ENCODE results near the gene KIF3C.
"Not testable (repeated sequence)": the region's sequence is repeated elsewhere in the genome, so short reads cannot be mapped to it uniquely, and the experiment has no call there.

KIF3C gene

DNA sequence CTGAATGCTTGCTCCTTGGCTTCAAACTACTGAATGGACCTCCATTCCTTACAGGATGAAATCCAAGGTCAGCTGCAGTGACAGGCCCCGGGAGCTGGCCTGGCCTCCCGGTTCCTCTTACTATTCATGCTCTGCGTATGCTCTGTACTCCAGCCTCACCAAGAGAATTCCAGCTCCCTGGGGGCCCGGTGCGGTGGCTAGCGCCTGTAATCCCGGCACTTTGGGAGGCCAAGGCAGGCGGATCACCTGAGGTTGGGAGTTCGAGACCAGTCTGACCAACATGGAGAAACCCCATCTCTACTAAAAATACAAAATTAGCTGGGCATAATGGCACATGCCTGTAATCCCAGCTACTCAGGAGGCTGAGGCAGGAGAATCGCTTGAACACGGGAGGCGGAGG, 23.7 kb downstream of the KIF3C start:
- DNase-seq, result not testable (repeated sequence)

DNA sequence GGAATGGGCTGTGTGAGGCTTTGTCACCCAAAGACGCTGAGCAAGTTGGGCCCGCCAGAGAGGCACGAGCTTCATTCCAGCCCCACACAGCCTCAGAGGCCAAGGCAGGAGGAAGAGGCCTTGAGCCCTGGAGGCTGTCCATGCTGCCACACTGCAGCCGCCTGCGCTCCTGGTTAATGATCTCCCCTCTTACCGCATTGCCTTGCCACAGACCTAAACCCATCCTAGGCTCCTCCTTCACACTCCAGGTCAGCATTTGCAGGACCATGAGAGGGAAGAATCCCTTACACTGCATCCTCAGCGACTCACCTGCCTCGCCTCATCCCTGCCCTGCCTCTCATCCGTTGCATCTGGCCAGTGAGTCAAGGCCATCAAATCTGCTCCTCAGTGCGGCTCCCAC, 24.6 kb downstream of the KIF3C start:
- no peak for DNase-seq

- DNase-seq, result peak; percentile 19
Observed at GRCh38 chr2:25955869-25956535, 26.3 kb downstream of the KIF3C start.

DNA sequence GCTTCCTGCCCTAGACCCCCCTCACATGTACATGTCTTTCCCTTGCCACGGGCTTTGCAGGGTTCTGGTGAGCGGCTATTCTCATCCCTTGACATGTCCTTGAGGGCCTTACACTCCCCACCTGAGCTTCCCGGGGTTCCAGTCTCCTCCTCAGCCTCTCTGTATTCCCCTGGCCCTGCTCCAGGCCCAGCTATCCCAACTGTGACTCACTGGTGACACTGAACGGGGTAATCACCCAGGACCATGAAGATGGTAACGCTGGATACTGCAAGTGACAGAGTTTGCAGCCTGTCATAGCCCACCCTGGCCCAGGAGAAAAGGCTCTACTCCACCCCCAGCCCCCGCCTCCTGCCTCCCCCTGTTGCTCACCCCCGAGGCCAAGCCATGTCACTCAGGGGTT, 27.3 kb downstream of the KIF3C start:
- no peak for DNase-seq

DNA sequence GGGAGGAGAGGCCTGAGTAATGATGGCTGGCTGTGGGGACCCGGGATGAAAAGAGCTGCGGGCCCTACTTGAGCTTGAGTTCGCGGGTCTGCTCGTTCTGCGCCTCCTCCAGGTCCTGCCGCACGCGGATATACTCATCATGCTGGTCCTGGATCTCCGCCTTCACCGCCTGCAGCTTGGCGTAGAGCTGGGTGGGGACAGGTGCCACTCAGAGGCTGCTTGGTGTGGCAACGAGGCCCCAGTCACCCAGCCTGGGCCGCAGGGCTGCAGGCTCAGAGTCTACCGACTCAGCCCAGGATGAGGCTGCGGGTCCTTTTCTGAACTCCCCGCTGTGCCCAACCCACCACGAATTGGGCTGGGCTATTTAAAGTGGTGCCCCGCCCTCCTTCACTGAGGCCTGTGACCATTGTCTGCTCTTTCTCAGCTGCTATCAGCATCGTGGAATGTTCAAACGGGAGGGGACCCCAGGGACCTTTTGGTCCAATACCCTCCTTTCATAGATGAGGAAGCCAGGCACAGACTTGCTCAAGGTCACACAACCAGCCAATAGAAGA, 28.0 kb downstream of the KIF3C start:
- no peak for DNase-seq

DNA sequence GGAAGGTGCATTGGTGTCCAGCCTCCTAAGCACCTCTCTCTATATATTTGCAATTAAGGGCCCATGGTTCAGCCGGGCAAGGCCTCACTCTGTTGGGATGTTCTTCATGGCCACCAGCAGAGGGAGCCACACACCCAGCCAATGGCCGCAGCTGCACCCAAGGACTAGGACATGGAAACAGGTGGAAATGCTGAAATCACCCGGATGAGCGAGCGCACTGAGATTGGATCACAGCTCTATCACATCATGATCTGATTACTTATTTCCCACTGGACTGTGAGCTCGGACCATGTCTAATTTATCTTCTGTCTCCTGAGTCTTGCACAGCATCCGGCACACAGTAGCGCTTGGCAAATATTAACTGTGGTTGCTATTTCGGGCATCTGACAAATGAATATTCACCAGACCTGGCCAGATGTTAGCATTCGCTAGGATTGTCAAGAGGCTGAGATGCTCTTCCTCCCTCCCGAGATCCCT, 31.2 kb downstream of the KIF3C start:
- DNase-seq, result peak; percentile 82

DNA sequence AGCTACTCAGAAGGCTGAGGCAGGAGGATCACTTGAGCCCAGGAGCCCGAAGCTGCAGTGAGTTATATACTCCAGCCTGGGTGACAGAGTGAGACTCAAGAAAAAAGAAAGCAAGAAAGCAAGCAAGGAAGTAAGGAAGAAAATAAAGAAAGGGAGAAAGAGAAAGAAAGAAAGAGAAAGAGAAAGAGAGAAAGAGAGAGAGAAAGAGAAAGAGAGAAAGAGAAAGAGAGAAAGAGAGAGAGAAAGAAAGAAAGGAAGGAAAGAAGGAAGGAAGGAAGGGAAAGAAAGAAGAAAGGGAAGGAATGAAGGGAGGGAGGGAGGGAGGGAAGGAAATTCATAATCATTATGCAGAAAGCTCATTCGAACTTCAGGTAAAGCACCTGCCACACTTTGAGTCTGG, 33.9 kb downstream of the KIF3C start:
- DNase-seq, result no peak

DNA sequence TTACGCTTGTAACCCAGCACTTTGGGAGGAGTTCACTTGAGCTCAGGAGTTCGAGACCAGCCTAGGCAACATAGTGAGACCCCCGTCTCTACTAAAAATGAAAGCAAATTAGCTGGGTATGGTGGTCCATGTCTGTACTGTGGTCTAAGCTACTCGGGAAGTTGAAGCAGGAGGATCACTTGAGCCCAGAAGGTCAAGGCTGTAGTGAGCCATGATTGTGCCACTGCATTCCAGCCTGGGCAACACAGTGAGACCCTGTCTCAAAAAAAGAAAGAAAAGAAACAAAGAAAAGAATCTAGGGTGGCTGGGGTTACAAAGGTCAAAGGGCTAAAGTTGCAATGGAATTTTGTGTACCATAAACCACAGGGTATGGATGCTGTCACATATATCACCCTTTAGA, 41.3 kb downstream of the KIF3C start:
- DNase-seq, result no peak

DNA sequence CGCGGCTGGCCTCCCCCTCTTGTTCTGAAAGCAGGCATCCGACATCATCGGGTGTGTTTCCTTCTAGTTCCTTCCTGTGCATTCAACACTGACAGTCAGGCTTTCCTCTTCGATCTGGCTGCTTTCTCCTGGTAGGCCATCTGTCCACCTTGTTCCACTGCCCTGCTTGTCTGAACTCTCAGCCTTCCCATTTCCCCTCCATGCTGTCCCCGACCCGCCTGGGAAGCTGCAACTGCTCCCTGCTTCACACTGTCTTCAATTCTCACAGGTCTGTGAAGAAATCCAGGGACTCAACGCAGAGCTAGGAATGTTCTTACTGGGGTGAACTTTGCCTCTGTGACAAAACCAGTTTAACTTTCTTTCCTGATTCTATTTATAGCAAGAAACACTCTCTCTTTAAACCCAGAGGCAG, 43.0 kb downstream of the KIF3C start:
- no peak for DNase-seq

DNA sequence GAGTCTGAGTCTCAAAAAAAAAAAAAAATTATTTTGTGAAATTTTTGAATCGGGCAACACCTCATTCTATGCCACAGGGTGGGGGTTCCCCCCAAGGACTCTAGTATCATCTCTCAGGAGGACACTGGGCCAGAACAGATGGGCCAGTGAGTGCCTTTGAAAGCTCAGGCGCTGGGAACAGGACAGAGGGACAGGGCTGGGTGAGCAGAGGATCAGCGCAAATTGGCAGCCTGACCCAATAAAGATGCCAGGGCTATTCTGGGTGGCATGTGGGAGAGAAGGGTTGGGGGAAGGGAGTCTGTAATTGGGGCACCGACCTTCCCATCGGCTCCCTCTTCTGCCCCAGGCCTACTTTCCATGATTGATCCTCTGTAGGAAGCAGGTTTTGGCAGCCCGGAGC, 44.0 kb downstream of the KIF3C start:
- no peak for DNase-seq

- DNase-seq, result no peak
Observed at GRCh38 chr2:25936889-25937545, 45.3 kb downstream of the KIF3C start.

- no peak for DNase-seq
Observed at GRCh38 chr2:25933622-25934021, 48.7 kb downstream of the KIF3C start.

- DNase-seq, result no peak
Observed at GRCh38 chr2:25929789-25930473, 52.4 kb downstream of the KIF3C start.

DNA sequence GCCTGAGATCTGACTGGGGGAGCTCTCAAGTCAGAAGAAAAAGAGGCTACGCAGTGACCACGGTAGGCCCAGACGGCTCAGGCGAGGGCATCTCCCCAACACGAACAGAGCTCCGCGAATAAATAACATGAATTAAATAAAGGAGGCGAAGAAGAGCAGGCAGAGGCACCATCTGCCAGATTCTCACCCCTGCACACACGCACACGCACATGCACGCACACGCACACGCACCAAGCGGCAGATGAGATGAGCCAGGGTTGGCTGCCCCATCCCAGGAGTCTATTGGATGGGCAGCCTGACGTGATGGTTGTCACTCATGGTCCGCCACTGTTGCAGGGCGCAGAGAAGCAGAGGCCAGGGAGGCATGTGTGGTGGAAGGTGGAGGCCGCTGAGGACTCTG, 53.6 kb downstream of the KIF3C start:
- no peak for DNase-seq

DNA sequence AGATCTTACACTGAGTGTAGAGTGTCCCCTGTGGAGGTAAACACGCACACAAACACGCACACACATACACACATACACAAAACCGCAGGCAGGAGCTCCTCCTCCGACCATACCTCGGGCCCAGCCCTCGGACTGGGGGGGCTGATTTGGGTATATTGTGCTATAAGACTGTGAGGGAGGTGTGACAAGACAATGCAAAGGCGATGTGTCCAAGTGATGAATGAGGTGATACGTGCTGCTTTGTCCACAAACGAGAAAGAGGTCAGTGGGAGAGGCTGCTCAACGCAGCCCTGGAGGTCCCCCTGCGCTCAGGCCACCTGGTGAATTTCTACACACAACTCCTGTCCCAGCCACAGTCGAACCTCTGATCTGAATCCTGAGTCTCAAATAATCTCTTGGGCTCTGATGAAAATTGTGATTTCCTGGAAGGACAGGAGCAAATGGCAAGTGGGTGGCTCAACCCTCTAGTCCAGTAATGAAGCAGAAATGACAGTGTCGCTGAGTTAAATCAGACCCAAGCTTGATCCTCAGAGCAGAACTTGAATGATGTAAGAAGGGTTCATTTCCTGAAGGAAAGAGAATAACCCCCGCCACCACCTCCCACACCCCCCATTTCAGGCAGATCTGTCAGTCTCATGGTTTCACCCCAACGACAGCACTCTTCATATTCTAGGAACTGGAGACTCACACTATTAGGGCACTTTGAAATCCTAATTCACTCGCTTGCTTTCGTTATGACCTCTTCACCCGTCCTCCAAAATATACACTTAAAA, 55.1 kb downstream of the KIF3C start:
- DNase-seq, result no peak

DNA sequence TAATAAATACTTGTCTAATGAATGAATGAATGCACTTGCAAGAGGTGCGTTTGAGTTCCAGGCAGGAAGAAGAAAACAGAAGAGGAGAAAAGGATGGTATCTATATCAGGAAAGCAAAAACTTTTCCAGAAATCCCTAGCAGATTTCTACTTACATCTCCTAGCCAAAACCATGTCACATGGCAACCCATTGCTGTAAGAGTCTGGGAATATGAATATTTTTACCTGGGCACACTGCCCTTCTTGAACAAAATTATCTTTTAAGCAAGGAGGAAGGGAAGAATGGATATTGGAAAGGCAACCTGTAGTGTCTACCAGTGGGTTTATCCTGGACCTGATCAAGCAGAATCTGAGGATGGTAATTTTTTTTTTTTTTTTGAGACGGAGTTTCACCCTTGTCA, 59.8 kb downstream of the KIF3C start:
- no peak for DNase-seq

GRCh38 chr2:25920786-25921415, 61.4 kb downstream of the KIF3C start:
- no peak for DNase-seq

- DNase-seq, result no peak
Observed at GRCh38 chr2:25920336-25920735, 62.0 kb downstream of the KIF3C start.

DNA sequence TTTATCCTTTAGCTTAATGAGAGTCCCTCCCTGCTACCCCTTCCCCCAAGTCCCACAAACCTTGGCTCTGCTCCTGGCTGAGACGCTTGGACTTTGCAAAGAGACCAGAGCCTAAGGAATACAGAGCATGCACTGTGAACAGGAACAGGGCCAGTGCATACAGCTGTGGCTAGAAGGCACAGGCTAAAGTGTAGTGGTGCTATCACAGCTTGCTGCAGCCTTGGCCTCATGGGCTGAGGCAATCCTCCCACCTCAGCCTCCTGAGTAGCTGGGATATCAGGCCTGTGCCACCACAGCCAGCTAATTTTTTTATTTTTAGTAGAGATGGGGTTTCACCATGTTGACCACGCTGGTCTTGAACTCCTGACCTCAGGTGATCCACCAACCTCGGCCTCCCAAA, 64.5 kb downstream of the KIF3C start:
- DNase-seq, result no peak

DNA sequence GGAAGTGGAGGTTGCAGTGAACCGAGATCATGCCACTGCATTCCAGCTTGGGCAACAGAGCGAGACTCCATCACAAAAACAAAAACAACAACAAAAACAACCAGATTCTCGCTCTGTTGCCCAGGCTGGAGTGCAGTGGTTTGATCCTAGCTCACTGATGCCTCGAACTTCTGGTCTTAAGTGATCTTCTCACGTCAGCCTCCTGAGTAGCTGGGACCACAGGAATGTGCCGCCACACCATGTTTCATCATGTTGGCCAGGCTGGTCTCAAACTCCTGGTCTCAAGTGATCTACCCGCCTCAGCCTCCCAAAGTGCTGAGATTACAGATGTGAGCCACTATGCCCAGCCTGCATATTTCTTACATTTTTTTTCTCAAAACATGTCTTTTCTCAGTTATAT, 64.9 kb downstream of the KIF3C start:
- DNase-seq, result not testable (repeated sequence)

- DNase-seq, result peak; percentile 42
Observed at GRCh38 chr2:25915944-25916772, 66.1 kb downstream of the KIF3C start.

GRCh38 chr2:25915411-25915810, 66.9 kb downstream of the KIF3C start:
- not testable (repeated sequence) for DNase-seq

All from OCI-M1 (cell line).